ENCODE results near the gene RAX2. TPM values are rescaled to one million over a fixed set of nuclear protein-coding genes. Genes with fewer than 3 reads are reported as not detected.

Gene RAX2
- polyA plus RNA-seq, 1 of the 3 experiments (the other 2 are of a cell fraction): not detected

DNA sequence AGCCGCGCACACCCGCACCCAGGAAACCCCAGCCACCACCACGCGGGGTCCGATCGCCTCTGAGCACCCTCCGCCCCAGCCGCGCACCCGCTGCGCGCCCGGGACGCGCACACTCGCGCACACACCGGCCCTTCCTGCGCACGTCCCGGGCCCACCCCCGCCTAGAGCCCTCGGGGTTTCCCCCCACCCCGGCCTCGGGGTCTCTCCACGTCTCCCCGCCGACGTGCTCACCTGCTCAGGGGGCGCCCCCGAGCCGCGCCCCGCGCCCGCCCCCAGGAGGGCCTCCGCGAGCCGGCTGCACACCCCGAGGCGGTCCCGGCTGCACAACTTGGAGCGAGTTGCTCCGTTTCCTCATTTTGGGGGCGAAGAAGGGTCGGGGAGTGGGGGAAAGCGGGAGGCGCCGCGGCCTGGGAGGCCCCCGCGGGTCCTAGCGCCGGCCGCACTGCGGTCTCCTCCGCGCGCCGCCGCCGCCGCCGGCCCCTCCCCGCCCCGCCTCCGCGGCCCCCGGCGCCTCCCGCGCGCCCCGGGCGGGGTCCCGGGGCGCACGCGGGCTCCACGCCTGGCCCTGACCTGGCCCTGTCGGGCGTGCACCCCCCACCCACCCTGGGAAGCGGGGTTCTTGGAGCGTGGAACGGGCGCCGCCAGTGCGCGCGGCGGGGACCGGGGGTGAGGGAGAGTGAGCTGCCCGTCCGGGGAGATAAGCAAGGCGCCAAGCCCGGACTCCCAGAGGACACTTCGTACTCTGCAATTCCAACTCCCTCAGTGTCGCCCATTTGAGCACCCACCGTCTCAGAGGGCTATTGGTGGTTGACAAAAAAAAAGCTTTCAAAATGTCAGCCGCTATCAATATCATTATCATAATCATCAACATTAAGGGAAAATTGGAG, 14.2 kb upstream of the RAX2 start, which contains the start of gene MATK:
MATK (minus strand) TSS at position 444 of the 887 bp plus-strand sequence. CDS start 1,246 bp downstream, outside the sequence.
- Histone ChIP-seq H3K27ac (ENCODE audit: low read depth in 2 of 2, low read length in 1 of 2) (no peak within 1 kb of the TSS), H3K9ac (no peak within 1 kb of the TSS), H3K4me2 (no peak within 1 kb of the TSS; the same call in 1 of the 2 replicates), H3K4me1 (ENCODE audit: control insufficient read depth in 1 of 2, insufficient read depth in 2 of 2, low read depth in 1 of 2, low read length in 1 of 2) (no peaks in the 10 kb centered on the region; a peak in 1 of 4 replicates), H3K27me3 (ENCODE audit: insufficient read depth) (peaks cover 36% of the 10 kb centered on the region), H3F3A (replicated peaks; ENCODE audit: insufficient read depth) (no peaks in the 10 kb centered on the region), H3K36me3 (replicated peaks in 1 of 2; ENCODE audit: control insufficient read depth in 1 of 2, insufficient read depth in 2 of 2, low read length in 1 of 2) (no peaks in the 10 kb centered on the region), H3K4me3 (ENCODE audit: low read depth in 2 of 2, low read length in 1 of 2) (no peak within 1 kb of the TSS), H3K9me3 (peaks cover 9% of the 10 kb centered on the region), H3K79me2 (ENCODE audit: insufficient read depth) (no peaks in the 10 kb centered on the region), H3K9me2 (no peaks in the 10 kb centered on the region), H4K20me1 (ENCODE audit: insufficient read depth) (no peaks in the 10 kb centered on the region), H2AFZ (ENCODE audit: low read depth) (no peak within 1 kb of the TSS)
- CTCF ChIA-PET: no interaction called here
- peak; percentile 69 for DNase-seq
- TF ChIP-seq MXI1 (IDR thresholded peaks at IDR 0.05; ENCODE audit: low read depth, low read length): no peak
- no peak for TF ChIP-seq GABPA (IDR thresholded peaks at IDR 0.05; ENCODE audit: low read depth)
- no peak for TF ChIP-seq GATA2 (CRISPR knock-in tag; IDR thresholded peaks at IDR 0.05)
- TF ChIP-seq, protein P1, sequence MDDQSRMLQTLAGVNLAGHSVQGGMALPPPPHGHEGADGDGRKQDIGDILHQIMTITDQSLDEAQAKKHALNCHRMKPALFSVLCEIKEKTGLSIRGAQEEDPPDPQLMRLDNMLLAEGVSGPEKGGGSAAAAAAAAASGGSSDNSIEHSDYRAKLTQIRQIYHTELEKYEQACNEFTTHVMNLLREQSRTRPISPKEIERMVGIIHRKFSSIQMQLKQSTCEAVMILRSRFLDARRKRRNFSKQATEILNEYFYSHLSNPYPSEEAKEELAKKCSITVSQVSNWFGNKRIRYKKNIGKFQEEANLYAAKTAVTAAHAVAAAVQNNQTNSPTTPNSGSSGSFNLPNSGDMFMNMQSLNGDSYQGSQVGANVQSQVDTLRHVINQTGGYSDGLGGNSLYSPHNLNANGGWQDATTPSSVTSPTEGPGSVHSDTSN (IDR thresholded peaks at IDR 0.05): no peak
- TF ChIP-seq RFX5 (IDR thresholded peaks at IDR 0.05; ENCODE audit: low read length): no peak
- TF ChIP-seq TCF12 (IDR thresholded peaks at IDR 0.05): no peak
- TF ChIP-seq TAF1 (IDR thresholded peaks at IDR 0.05; ENCODE audit: borderline replicate concordance, low read depth, low read length): no peak
- TF ChIP-seq ELF1 (IDR thresholded peaks at IDR 0.05): no peak
- no peak for TF ChIP-seq FOXM1 (IDR thresholded peaks at IDR 0.05; ENCODE audit: low read depth)
- no peak for TF ChIP-seq TEAD4 (IDR thresholded peaks at IDR 0.05; ENCODE audit: borderline replicate concordance, insufficient read depth)
- no peak for TF ChIP-seq FOXJ3 (CRISPR knock-in tag; IDR thresholded peaks at IDR 0.05)
- TF ChIP-seq EP300 (IDR thresholded peaks at IDR 0.05; ENCODE audit: borderline replicate concordance in 1 of 2, low read depth in 1 of 2, low read length in 1 of 2): no peak
- TF ChIP-seq NRF1 (IDR thresholded peaks at IDR 0.05; ENCODE audit: low read depth, low read length): no peak
- TF ChIP-seq RAD21 (IDR thresholded peaks at IDR 0.05; ENCODE audit: low read length): no peak
- no peak for TF ChIP-seq RXRA (IDR thresholded peaks at IDR 0.05; ENCODE audit: borderline replicate concordance, low read depth)
- TF ChIP-seq YY1 (IDR thresholded peaks at IDR 0.05; ENCODE audit: low read depth): no peak
- no peak for TF ChIP-seq SMC3 (IDR thresholded peaks at IDR 0.05; ENCODE audit: low read depth, low read length)
- TF ChIP-seq JUND (IDR thresholded peaks at IDR 0.05): no peak
- POLR2A ChIA-PET: no interaction called here
- WGBS (ENCODE audit: low lambda C conversion rate): 22% methylated on average over 25 of the region's 101 CpGs

DNA sequence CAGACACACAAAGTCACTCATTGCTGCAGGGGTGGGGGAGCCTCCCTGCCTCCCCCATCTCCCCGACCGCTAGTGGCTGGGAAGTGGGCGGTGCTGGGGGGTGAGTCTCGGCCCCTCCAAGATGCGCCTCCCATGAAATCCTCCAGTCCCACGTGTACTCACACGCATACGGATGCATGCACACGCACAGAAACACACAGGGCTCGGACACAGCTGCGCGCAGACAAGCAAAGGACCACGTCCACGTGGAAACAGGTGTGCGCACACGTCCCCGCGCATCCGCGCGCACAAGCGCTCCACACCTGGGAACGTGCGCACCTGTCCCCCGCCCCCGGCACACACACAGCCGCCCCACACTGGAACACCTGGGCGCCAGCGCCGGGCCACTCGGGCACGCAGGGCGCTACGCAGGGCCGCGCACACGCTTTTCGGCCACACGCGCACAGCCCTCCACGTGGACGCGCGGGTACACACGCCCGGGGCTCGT, 13.5 kb upstream of the RAX2 start:
- CTCF ChIA-PET: interaction anchor here (2.6 kb wide), 1 partner anchor 37 kb away, joined by 26 read pairs; no protein-coding TSS in a partner anchor
- no peak overlapping the region; the same call in 1 of the 2 replicates for H3K4me2 ChIP-seq
- 6% methylated on average over 13 of the region's 47 CpGs for WGBS (ENCODE audit: low lambda C conversion rate)
- H3F3A ChIP-seq (replicated peaks; ENCODE audit: insufficient read depth): no peaks in the 10 kb centered on the region
- no peak for DNase-seq
- no peaks in the 10 kb centered on the region for H3K9me2 ChIP-seq
- POLR2A ChIA-PET: no interaction called here
- no peaks in the 10 kb centered on the region for H3K79me2 ChIP-seq (ENCODE audit: insufficient read depth)
- H3K27ac ChIP-seq (ENCODE audit: low read depth in 2 of 2, low read length in 1 of 2): no peak overlapping the region
- H3K4me1 ChIP-seq (ENCODE audit: control insufficient read depth in 1 of 2, insufficient read depth in 2 of 2, low read depth in 1 of 2, low read length in 1 of 2): no peaks in the 10 kb centered on the region; a peak in 1 of 4 replicates
- H2AFZ ChIP-seq (ENCODE audit: low read depth): no peak overlapping the region
- no peaks in the 10 kb centered on the region for H4K20me1 ChIP-seq (ENCODE audit: insufficient read depth)
- no peak overlapping the region for H3K4me3 ChIP-seq (ENCODE audit: low read depth in 2 of 2, low read length in 1 of 2)
- H3K36me3 ChIP-seq (replicated peaks in 1 of 2; ENCODE audit: control insufficient read depth in 1 of 2, insufficient read depth in 2 of 2, low read length in 1 of 2): no peaks in the 10 kb centered on the region
- peaks cover 33% of the 10 kb centered on the region for H3K27me3 ChIP-seq (ENCODE audit: insufficient read depth)
- H3K9me3 ChIP-seq: peaks cover 9% of the 10 kb centered on the region
- TF ChIP-seq CHD2 (IDR thresholded peaks at IDR 0.05; ENCODE audit: low read length, partially characterized antibody): no peak
- no peak for TF ChIP-seq CTCF (IDR thresholded peaks at IDR 0.05)
- H3K9ac ChIP-seq: no peak overlapping the region
